HepG2 (cell line): ENCODE results near the gene IL5RA. TPM values are rescaled to one million over a fixed set of nuclear protein-coding genes. Genes with fewer than 3 reads are reported as not detected.

ENCODE experiments used
- AKNA ChIP-seq: sonication (generic); formaldehyde crosslinking; IDR thresholded peaks from 2 replicates; pipeline ENCODE4 v1.4.0; 2020; ENCODE audit warnings: missing genetic modification reagents, borderline replicate concordance
- CHD4 ChIP-seq: fragments of 200-600 bp; sonication (generic); IDR thresholded peaks from 2 replicates; pipeline ENCODE4 v1.7.0; 2017; ENCODE audit warnings: mild to moderate bottlenecking, low read length, borderline replicate concordance
- E2F1 ChIP-seq: sonication (generic); formaldehyde crosslinking; IDR thresholded peaks from 2 replicates; pipeline ENCODE4 v1.5.0; 2020; ENCODE audit warnings: missing genetic modification reagents
- HNRNPH1 ChIP-seq: fragments of 200-400 bp; formaldehyde crosslinking; optimal IDR thresholded peaks from 2 replicates; pipeline ENCODE3; 2017; ENCODE audit warnings: mild to moderate bottlenecking, low read depth, low read length
- HOXA3 ChIP-seq: sonication (generic); formaldehyde crosslinking; IDR thresholded peaks from 2 replicates; pipeline ENCODE4 v1.5.0; 2020; ENCODE audit warnings: missing genetic modification reagents
- HOXA5 ChIP-seq: sonication (generic); formaldehyde crosslinking; IDR thresholded peaks from 2 replicates; pipeline ENCODE4 v1.4.0; 2020; ENCODE audit warnings: missing genetic modification reagents
- ISX ChIP-seq: sonication (generic); formaldehyde crosslinking; conservative IDR thresholded peaks from 2 replicates; pipeline ENCODE4 v1.5.0; 2020; ENCODE audit warnings: missing genetic modification reagents
- KDM1A ChIP-seq: IDR thresholded peaks from 2 replicates; pipeline ENCODE4 v1.6.1; 2016; ENCODE audit warnings: missing compliant biosample characterization
- KDM4B ChIP-seq: sonication (generic); formaldehyde crosslinking; IDR thresholded peaks from 2 replicates; pipeline ENCODE4 v1.4.0; 2020; ENCODE audit warnings: missing genetic modification reagents
- MATR3 ChIP-seq: sonication (generic); formaldehyde crosslinking; IDR thresholded peaks from 2 replicates; pipeline ENCODE4 v1.4.0; 2020; ENCODE audit warnings: missing genetic modification reagents
- NCOA2 ChIP-seq: sonication (generic); formaldehyde crosslinking; IDR thresholded peaks from 2 replicates; pipeline ENCODE4 v1.8.0; 2022; ENCODE audit warnings: inconsistent platforms
- PCBP2 ChIP-seq: fragments of 200-400 bp; formaldehyde crosslinking; optimal IDR thresholded peaks from 2 replicates; pipeline ENCODE3; 2018; ENCODE audit warnings: low read length, low read depth; ENCODE audit not compliant: poor library complexity, severe bottlenecking
- SMAD9 ChIP-seq: sonication (generic); formaldehyde crosslinking; IDR thresholded peaks from 2 replicates; pipeline ENCODE4 v1.5.1; 2020; ENCODE audit warnings: mild to moderate bottlenecking, missing genetic modification reagents
- TAF15 ChIP-seq: fragments of 200-400 bp; formaldehyde crosslinking; IDR thresholded peaks from one replicate; pipeline ENCODE4 v1.6.1; 2018; ENCODE audit warnings: mild to moderate bottlenecking, low read depth, low read length; ENCODE audit not compliant: poor library complexity, severe bottlenecking
- ZNF101 ChIP-seq: sonication (generic); formaldehyde crosslinking; IDR thresholded peaks from 2 replicates; pipeline ENCODE4 v1.4.0; 2020; ENCODE audit warnings: mild to moderate bottlenecking, low read depth, missing genetic modification reagents, borderline replicate concordance
- ZNF138 ChIP-seq: sonication (generic); formaldehyde crosslinking; IDR thresholded peaks from 2 replicates; pipeline ENCODE4 v1.5.0; 2020; ENCODE audit warnings: mild to moderate bottlenecking, low read depth, missing genetic modification reagents
- ZNF720 ChIP-seq: sonication (generic); formaldehyde crosslinking; IDR thresholded peaks from 2 replicates; pipeline ENCODE4 v1.4.0; 2020; ENCODE audit warnings: missing genetic modification reagents
- ZNF766 ChIP-seq: sonication (generic); formaldehyde crosslinking; IDR thresholded peaks from 2 replicates; pipeline ENCODE4 v1.5.0; 2020; ENCODE audit warnings: missing genetic modification reagents, borderline replicate concordance
- ZSCAN21 ChIP-seq: sonication (generic); formaldehyde crosslinking; IDR thresholded peaks from 2 replicates; pipeline ENCODE4 v1.8.0; 2022; ENCODE audit warnings: mild to moderate bottlenecking, missing genetic modification reagents, moderate library complexity, borderline replicate concordance
- polyA plus RNA-seq, 8 experiments: library from polyadenylated mRNA; depleted of rRNA in 3 of 8; stranded (reverse) in 7 of 8; unstranded in 1 of 8; fragments of >200 nt; fragmentation: Illumina TruSeq in 4 of 8; extraction: Trizol in 4 of 8; gene quantifications; 2 replicates each; pipeline versions ENCODE4 v1.2.1 to v1.2.3, GENCODE V29; 2011 to 2016; ENCODE audit warnings: low read depth in 4 of 8, missing spikeins in 1 of 8, mixed read lengths in 1 of 8; ENCODE audit not compliant: insufficient read depth in 1 of 8
- total RNA-seq, 5 experiments: library from RNA; depleted of rRNA; stranded (reverse); fragments of >200 nt; fragmentation: Illumina TruSeq; extraction: Trizol; gene quantifications; 2 replicates each; pipeline ENCODE4 v1.2.3, GENCODE V29; 2016; ENCODE audit warnings: low read depth in 1 of 5
- TF ChIP-seq, protein P1 (sequence below): sonication (generic); formaldehyde crosslinking; IDR thresholded peaks from 2 replicates; pipeline ENCODE4 v1.4.0; 2020; ENCODE audit warnings: missing genetic modification reagents

The IL5RA gene
- total and polyA plus RNA-seq, 2 of the 13 experiments (the other 11 are each of a cell fraction or from before 2014, with no cell fraction given), result not detected

GRCh38 chr3:3126477-3127431, 16.6 kb upstream of the IL5RA start, which contains the start of gene TRNT1 (continued):
- TF ChIP-seq PCBP2 (no peak), ZNF720 (CRISPR knock-in tag) (no peak), NCOA2 (CRISPR knock-in tag) (no peak), ISX (CRISPR knock-in tag) (no peak; the same call in 1 of the 2 replicates), HNRNPH1 (no peak), HOXA3 (CRISPR knock-in tag) (peak; percentile 90), MATR3 (CRISPR knock-in tag) (no peak), ZNF101 (CRISPR knock-in tag) (no peak), TAF15 (no peak), KDM1A (CRISPR knock-in tag) (no peak), ZNF138 (peak; percentile 38; the same call in 1 of the 2 replicates), ZSCAN21 (CRISPR knock-in tag) (peak; percentile 90), CHD4 (no peak), ZNF766 (0 out of 2 replicates have a peak, but pooled peaks have one; percentile 40), KDM4B (peak; percentile 42; the same call in 1 of the 2 replicates), HOXA5 (peak; percentile 78), E2F1 (CRISPR knock-in tag) (peak; percentile 80), SMAD9 (CRISPR knock-in tag) (peak; percentile 78; the same call in 1 of the 2 replicates), AKNA (CRISPR knock-in tag) (peak; percentile 72; the same call in 1 of the 2 replicates)
- TF ChIP-seq, protein P1, sequence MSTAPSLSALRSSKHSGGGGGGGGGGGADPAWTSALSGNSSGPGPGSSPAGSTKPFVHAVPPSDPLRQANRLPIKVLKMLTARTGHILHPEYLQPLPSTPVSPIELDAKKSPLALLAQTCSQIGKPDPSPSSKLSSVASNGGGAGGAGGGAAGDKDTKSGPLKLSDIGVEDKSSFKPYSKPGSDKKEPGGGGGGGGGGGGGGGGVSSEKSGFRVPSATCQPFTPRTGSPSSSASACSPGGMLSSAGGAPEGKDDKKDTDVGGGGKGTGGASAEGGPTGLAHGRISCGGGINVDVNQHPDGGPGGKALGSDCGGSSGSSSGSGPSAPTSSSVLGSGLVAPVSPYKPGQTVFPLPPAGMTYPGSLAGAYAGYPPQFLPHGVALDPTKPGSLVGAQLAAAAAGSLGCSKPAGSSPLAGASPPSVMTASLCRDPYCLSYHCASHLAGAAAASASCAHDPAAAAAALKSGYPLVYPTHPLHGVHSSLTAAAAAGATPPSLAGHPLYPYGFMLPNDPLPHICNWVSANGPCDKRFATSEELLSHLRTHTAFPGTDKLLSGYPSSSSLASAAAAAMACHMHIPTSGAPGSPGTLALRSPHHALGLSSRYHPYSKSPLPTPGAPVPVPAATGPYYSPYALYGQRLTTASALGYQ (CRISPR knock-in tag), result no peak
